Neural cell (in vitro differentiated cells): ENCODE data around the gene BNC2.

Experiments used
- EP300 ChIP-seq: fragments of 450-650 bp; conservative IDR thresholded peaks from 2 replicates; pipeline ENCODE4 v1.6.1; 2014; ENCODE audit warnings: antibody characterized with exemption, mild to moderate bottlenecking, moderate library complexity; ENCODE audit not compliant: poor library complexity, severe bottlenecking
- EZH2 ChIP-seq: fragments of 200-600, 300-800 bp; shearing (Covaris generic), sonication (generic); IDR thresholded peaks from 2 replicates; pipeline ENCODE4 v1.6.1; 2014; ENCODE audit warnings: antibody characterized with exemption, low read length, borderline replicate concordance, mild to moderate bottlenecking; ENCODE audit not compliant: insufficient read depth, poor library complexity, severe bottlenecking
- MXI1 ChIP-seq: fragments of 450-650 bp; conservative IDR thresholded peaks from 2 replicates; pipeline ENCODE4 v1.6.1; 2014; ENCODE audit warnings: antibody characterized with exemption, mild to moderate bottlenecking; ENCODE audit not compliant: poor library complexity, severe bottlenecking
- POLR2AphosphoS5 ChIP-seq: IDR thresholded peaks from 2 replicates; pipeline ENCODE4 v1.6.1; 2012
- RAD21 ChIP-seq: fragments of 450-650 bp; conservative IDR thresholded peaks from 2 replicates; pipeline ENCODE4 v1.6.1; 2014; ENCODE audit warnings: antibody characterized with exemption, mild to moderate bottlenecking, moderate library complexity
- SMC3 ChIP-seq: fragments of 450-650 bp; conservative IDR thresholded peaks from 2 replicates; pipeline ENCODE4 v1.6.1; 2014; ENCODE audit warnings: antibody characterized with exemption, mild to moderate bottlenecking, moderate library complexity; ENCODE audit not compliant: poor library complexity
- TAF1 ChIP-seq: IDR thresholded peaks from 2 replicates; pipeline ENCODE4 v1.6.1; 2012; ENCODE audit warnings: low read depth
- TF ChIP-seq, protein P1 (sequence below): fragments of 450-650 bp; IDR thresholded peaks from 2 replicates; pipeline ENCODE4 v1.5.1; 2014; ENCODE audit warnings: antibody characterized with exemption, mild to moderate bottlenecking, moderate library complexity; ENCODE audit not compliant: poor library complexity, severe bottlenecking
- TF ChIP-seq, protein P2 (sequence below): IDR thresholded peaks from 2 replicates; pipeline ENCODE4 v1.6.1; 2012; ENCODE audit warnings: borderline replicate concordance

- TF ChIP-seq, protein P1, sequence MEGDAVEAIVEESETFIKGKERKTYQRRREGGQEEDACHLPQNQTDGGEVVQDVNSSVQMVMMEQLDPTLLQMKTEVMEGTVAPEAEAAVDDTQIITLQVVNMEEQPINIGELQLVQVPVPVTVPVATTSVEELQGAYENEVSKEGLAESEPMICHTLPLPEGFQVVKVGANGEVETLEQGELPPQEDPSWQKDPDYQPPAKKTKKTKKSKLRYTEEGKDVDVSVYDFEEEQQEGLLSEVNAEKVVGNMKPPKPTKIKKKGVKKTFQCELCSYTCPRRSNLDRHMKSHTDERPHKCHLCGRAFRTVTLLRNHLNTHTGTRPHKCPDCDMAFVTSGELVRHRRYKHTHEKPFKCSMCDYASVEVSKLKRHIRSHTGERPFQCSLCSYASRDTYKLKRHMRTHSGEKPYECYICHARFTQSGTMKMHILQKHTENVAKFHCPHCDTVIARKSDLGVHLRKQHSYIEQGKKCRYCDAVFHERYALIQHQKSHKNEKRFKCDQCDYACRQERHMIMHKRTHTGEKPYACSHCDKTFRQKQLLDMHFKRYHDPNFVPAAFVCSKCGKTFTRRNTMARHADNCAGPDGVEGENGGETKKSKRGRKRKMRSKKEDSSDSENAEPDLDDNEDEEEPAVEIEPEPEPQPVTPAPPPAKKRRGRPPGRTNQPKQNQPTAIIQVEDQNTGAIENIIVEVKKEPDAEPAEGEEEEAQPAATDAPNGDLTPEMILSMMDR = no peak
- TF ChIP-seq, protein P2, sequence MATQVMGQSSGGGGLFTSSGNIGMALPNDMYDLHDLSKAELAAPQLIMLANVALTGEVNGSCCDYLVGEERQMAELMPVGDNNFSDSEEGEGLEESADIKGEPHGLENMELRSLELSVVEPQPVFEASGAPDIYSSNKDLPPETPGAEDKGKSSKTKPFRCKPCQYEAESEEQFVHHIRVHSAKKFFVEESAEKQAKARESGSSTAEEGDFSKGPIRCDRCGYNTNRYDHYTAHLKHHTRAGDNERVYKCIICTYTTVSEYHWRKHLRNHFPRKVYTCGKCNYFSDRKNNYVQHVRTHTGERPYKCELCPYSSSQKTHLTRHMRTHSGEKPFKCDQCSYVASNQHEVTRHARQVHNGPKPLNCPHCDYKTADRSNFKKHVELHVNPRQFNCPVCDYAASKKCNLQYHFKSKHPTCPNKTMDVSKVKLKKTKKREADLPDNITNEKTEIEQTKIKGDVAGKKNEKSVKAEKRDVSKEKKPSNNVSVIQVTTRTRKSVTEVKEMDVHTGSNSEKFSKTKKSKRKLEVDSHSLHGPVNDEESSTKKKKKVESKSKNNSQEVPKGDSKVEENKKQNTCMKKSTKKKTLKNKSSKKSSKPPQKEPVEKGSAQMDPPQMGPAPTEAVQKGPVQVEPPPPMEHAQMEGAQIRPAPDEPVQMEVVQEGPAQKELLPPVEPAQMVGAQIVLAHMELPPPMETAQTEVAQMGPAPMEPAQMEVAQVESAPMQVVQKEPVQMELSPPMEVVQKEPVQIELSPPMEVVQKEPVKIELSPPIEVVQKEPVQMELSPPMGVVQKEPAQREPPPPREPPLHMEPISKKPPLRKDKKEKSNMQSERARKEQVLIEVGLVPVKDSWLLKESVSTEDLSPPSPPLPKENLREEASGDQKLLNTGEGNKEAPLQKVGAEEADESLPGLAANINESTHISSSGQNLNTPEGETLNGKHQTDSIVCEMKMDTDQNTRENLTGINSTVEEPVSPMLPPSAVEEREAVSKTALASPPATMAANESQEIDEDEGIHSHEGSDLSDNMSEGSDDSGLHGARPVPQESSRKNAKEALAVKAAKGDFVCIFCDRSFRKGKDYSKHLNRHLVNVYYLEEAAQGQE = no peak
- TF ChIP-seq EP300 (no peak), POLR2AphosphoS5 (no peak), SMC3 (no peak), TAF1 (no peak), RAD21 (no peak), EZH2 (no peak), MXI1 (no peak)
Measured at GRCh38 chr9:16709924-16710323, 160.5 kb downstream of the BNC2 start.
